ENCODE data around the gene DDX52.
A peak's percentile ranks its signal among the peaks of the same experiment; 100 is the strongest.

DDX52 gene

GRCh38 chr17:37671028-37671823 lies 28.0 kb upstream of the DDX52 start:
- no peak overlapping the region for H3K27ac Mint-ChIP-seq
- no peaks in the 10 kb centered on the region for H3K4me1 Mint-ChIP-seq (ENCODE audit: low read depth)
- DNase-seq (ENCODE audit: low spot score), result no peak
- peaks cover 9% of the 10 kb centered on the region for H3K27me3 Mint-ChIP-seq (ENCODE audit: low read depth)
- no peak overlapping the region for H3K4me3 Mint-ChIP-seq
- H3K36me3 Mint-ChIP-seq (ENCODE audit: low read depth), result no peaks in the 10 kb centered on the region
- no peaks in the 10 kb centered on the region for H3K9me3 Mint-ChIP-seq

GRCh38 chr17:37667039-37667438 lies 23.8 kb upstream of the DDX52 start:
- no peak for DNase-seq (ENCODE audit: low spot score)
- no peak overlapping the region for H3K4me3 Mint-ChIP-seq
- no peak overlapping the region for H3K27ac Mint-ChIP-seq
- H3K9me3 Mint-ChIP-seq, result no peaks in the 10 kb centered on the region
- H3K27me3 Mint-ChIP-seq (ENCODE audit: low read depth), result peaks cover 15% of the 10 kb centered on the region
- H3K36me3 Mint-ChIP-seq (ENCODE audit: low read depth), result no peaks in the 10 kb centered on the region
- no peaks in the 10 kb centered on the region for H3K4me1 Mint-ChIP-seq (ENCODE audit: low read depth)

- H3K9me3 Mint-ChIP-seq, result no peaks in the 10 kb centered on the region
- DNase-seq (ENCODE audit: low spot score), result no peak
These were observed 21.0 kb upstream of the DDX52 start for GRCh38 chr17:37664214-37664613.

GRCh38 chr17:37662353-37662752 lies 19.1 kb upstream of the DDX52 start:
- no peak overlapping the region for H3K27ac Mint-ChIP-seq
- DNase-seq (ENCODE audit: low spot score), result no peak
- no peak overlapping the region for H3K4me3 Mint-ChIP-seq
- no peaks in the 10 kb centered on the region for H3K9me3 Mint-ChIP-seq
- no peaks in the 10 kb centered on the region for H3K36me3 Mint-ChIP-seq (ENCODE audit: low read depth)
- H3K4me1 Mint-ChIP-seq (ENCODE audit: low read depth), result no peaks in the 10 kb centered on the region
- H3K27me3 Mint-ChIP-seq (ENCODE audit: low read depth), result peaks cover 29% of the 10 kb centered on the region

More at GRCh38 chr17:37664214-37664613, 21.0 kb upstream of the DDX52 start:
- Mint-ChIP-seq H3K27me3 (ENCODE audit: low read depth) (peaks cover 28% of the 10 kb centered on the region), H3K36me3 (ENCODE audit: low read depth) (no peaks in the 10 kb centered on the region), H3K4me1 (ENCODE audit: low read depth) (no peaks in the 10 kb centered on the region), H3K27ac (no peak overlapping the region), H3K4me3 (no peak overlapping the region)

- H3K36me3 Mint-ChIP-seq (ENCODE audit: low read depth), result no peaks in the 10 kb centered on the region
- peaks cover 31% of the 10 kb centered on the region for H3K27me3 Mint-ChIP-seq (ENCODE audit: low read depth)
- no peak for DNase-seq (ENCODE audit: low spot score)
- H3K27ac Mint-ChIP-seq, result no peak overlapping the region
- no peaks in the 10 kb centered on the region for H3K4me1 Mint-ChIP-seq (ENCODE audit: low read depth)
- no peak overlapping the region for H3K4me3 Mint-ChIP-seq
- H3K9me3 Mint-ChIP-seq, result no peaks in the 10 kb centered on the region
These were observed 18.3 kb upstream of the DDX52 start for GRCh38 chr17:37661400-37662014.

- DNase-seq (ENCODE audit: low spot score), result no peak
- Mint-ChIP-seq H3K27me3 (ENCODE audit: low read depth) (peaks cover 25% of the 10 kb centered on the region), H3K4me3 (no peak overlapping the region), H3K4me1 (ENCODE audit: low read depth) (no peaks in the 10 kb centered on the region), H3K36me3 (ENCODE audit: low read depth) (no peaks in the 10 kb centered on the region), H3K9me3 (no peaks in the 10 kb centered on the region), H3K27ac (no peak overlapping the region)
These were observed 16.7 kb upstream of the DDX52 start for GRCh38 chr17:37659925-37660324.

GRCh38 chr17:37657202-37657601 lies 14.0 kb upstream of the DDX52 start:
- no peaks in the 10 kb centered on the region for H3K9me3 Mint-ChIP-seq
- peaks cover 34% of the 10 kb centered on the region for H3K27me3 Mint-ChIP-seq (ENCODE audit: low read depth)
- DNase-seq (ENCODE audit: low spot score), result no peak
- peaks cover 4% of the 10 kb centered on the region for H3K4me1 Mint-ChIP-seq (ENCODE audit: low read depth)
- no peak overlapping the region for H3K27ac Mint-ChIP-seq
- no peak overlapping the region for H3K4me3 Mint-ChIP-seq
- H3K36me3 Mint-ChIP-seq (ENCODE audit: low read depth), result no peaks in the 10 kb centered on the region

- Mint-ChIP-seq H3K4me1 (ENCODE audit: low read depth) (peaks cover 4% of the 10 kb centered on the region), H3K27ac (no peak overlapping the region), H3K9me3 (no peaks in the 10 kb centered on the region), H3K4me3 (no peak overlapping the region), H3K27me3 (ENCODE audit: low read depth) (peaks cover 54% of the 10 kb centered on the region), H3K36me3 (ENCODE audit: low read depth) (no peaks in the 10 kb centered on the region)
- no peak for DNase-seq (ENCODE audit: low spot score)
These were observed 8.6 kb upstream of the DDX52 start for GRCh38 chr17:37651849-37652248.

GRCh38 chr17:37650419-37651003 lies 7.3 kb upstream of the DDX52 start:
- no peaks in the 10 kb centered on the region for H3K36me3 Mint-ChIP-seq (ENCODE audit: low read depth)
- H3K27ac Mint-ChIP-seq, result no peak overlapping the region
- no peak overlapping the region for H3K4me3 Mint-ChIP-seq
- peaks cover 68% of the 10 kb centered on the region for H3K27me3 Mint-ChIP-seq (ENCODE audit: low read depth)
- peaks cover 4% of the 10 kb centered on the region for H3K4me1 Mint-ChIP-seq (ENCODE audit: low read depth)
- DNase-seq (ENCODE audit: low spot score), result no peak
- no peaks in the 10 kb centered on the region for H3K9me3 Mint-ChIP-seq

- Mint-ChIP-seq H3K36me3 (ENCODE audit: low read depth) (no peaks in the 10 kb centered on the region), H3K27ac (no peak overlapping the region), H3K4me3 (no peak overlapping the region), H3K9me3 (no peaks in the 10 kb centered on the region), H3K4me1 (ENCODE audit: low read depth) (peaks cover 11% of the 10 kb centered on the region), H3K27me3 (ENCODE audit: low read depth) (peaks cover 74% of the 10 kb centered on the region)
- DNase-seq (ENCODE audit: low spot score), result no peak
These were observed 5.3 kb upstream of the DDX52 start for GRCh38 chr17:37648555-37648954.

GRCh38 chr17:37647856-37648255 lies 4.6 kb upstream of the DDX52 start:
- Mint-ChIP-seq H3K4me1 (ENCODE audit: low read depth) (peaks cover 10% of the 10 kb centered on the region), H3K27ac (no peak overlapping the region)

GRCh38 chr17:37643869-37644268 lies 623 bp upstream of the DDX52 start:
- no peak for DNase-seq (ENCODE audit: low spot score)
- Mint-ChIP-seq H3K9me3 (no peaks in the 10 kb centered on the region), H3K36me3 (ENCODE audit: low read depth) (peaks cover 16% of the 10 kb centered on the region), H3K27ac (no peak overlapping the region), H3K27me3 (ENCODE audit: low read depth) (peaks cover 45% of the 10 kb centered on the region), H3K4me1 (ENCODE audit: low read depth) (peaks cover 26% of the 10 kb centered on the region), H3K4me3 (peak overlapping the region; percentile 94)

More at GRCh38 chr17:37647856-37648255, 4.6 kb upstream of the DDX52 start:
- Mint-ChIP-seq H3K4me3 (no peak overlapping the region), H3K9me3 (no peaks in the 10 kb centered on the region), H3K27me3 (ENCODE audit: low read depth) (peaks cover 70% of the 10 kb centered on the region), H3K36me3 (ENCODE audit: low read depth) (no peaks in the 10 kb centered on the region)
- DNase-seq (ENCODE audit: low spot score), result no peak

- H3K27me3 Mint-ChIP-seq (ENCODE audit: low read depth), result peaks cover 34% of the 10 kb centered on the region
- no peaks in the 10 kb centered on the region for H3K9me3 Mint-ChIP-seq
- H3K27ac Mint-ChIP-seq, result peak overlapping the region; percentile 86
- H3K36me3 Mint-ChIP-seq (ENCODE audit: low read depth), result peaks cover 23% of the 10 kb centered on the region
- DNase-seq (ENCODE audit: low spot score), result no peak
- peak overlapping the region; percentile 94 for H3K4me3 Mint-ChIP-seq
- peaks cover 31% of the 10 kb centered on the region for H3K4me1 Mint-ChIP-seq (ENCODE audit: low read depth)
These were observed 565 bp downstream of the DDX52 start for GRCh38 chr17:37642681-37643080.

GRCh38 chr17:37640015-37640414 lies 3.2 kb downstream of the DDX52 start:
- Mint-ChIP-seq H3K36me3 (ENCODE audit: low read depth) (peaks cover 36% of the 10 kb centered on the region), H3K4me3 (peak overlapping the region; percentile 25), H3K4me1 (ENCODE audit: low read depth) (peaks cover 31% of the 10 kb centered on the region), H3K9me3 (no peaks in the 10 kb centered on the region), H3K27ac (peak overlapping the region; percentile 29), H3K27me3 (ENCODE audit: low read depth) (peaks cover 12% of the 10 kb centered on the region)
- DNase-seq (ENCODE audit: low spot score), result no peak
